Fibroblast of skin of right biceps (primary cell): ENCODE results near the gene TRAF7.

Source experiments
- DNase-seq: peaks from one replicate; pipeline ENCODE4 v3.0.0-alpha.2; 2013

Gene TRAF7

GRCh38 chr16:2205104-2205966 is 49.8 kb downstream of the TRAF7 start, which contains the start of gene MLST8:
TSS of gene MLST8 (plus strand) at chr16:2205454. CDS start at chr16:2206086, 632 bp downstream.
- peak; percentile 87 for DNase-seq

DNA sequence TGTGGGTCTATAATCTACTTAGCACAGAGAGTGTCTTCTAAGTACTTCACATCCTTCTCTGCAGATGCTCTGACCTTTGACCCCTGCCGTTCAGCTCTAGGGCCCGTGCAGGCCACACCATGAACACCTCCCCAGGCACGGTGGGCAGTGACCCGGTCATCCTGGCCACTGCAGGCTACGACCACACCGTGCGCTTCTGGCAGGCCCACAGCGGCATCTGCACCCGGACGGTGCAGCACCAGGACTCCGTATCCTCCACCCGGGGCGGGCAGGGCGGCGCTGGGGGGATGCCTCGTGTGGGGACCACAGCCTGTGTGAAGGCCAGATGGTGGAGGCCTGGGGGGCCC is 50.4 kb downstream of the TRAF7 start:
- DNase-seq = no peak

- no peak for DNase-seq
Measured at GRCh38 chr16:2206420-2206779, 50.8 kb downstream of the TRAF7 start.

GRCh38 chr16:2206780-2207433 is 51.3 kb downstream of the TRAF7 start:
- no peak for DNase-seq

GRCh38 chr16:2207872-2208271 is 52.3 kb downstream of the TRAF7 start:
- DNase-seq = no peak

GRCh38 chr16:2208308-2208707 is 52.7 kb downstream of the TRAF7 start:
- no peak for DNase-seq

GRCh38 chr16:2208772-2209171 is 53.2 kb downstream of the TRAF7 start:
- no peak for DNase-seq

DNA sequence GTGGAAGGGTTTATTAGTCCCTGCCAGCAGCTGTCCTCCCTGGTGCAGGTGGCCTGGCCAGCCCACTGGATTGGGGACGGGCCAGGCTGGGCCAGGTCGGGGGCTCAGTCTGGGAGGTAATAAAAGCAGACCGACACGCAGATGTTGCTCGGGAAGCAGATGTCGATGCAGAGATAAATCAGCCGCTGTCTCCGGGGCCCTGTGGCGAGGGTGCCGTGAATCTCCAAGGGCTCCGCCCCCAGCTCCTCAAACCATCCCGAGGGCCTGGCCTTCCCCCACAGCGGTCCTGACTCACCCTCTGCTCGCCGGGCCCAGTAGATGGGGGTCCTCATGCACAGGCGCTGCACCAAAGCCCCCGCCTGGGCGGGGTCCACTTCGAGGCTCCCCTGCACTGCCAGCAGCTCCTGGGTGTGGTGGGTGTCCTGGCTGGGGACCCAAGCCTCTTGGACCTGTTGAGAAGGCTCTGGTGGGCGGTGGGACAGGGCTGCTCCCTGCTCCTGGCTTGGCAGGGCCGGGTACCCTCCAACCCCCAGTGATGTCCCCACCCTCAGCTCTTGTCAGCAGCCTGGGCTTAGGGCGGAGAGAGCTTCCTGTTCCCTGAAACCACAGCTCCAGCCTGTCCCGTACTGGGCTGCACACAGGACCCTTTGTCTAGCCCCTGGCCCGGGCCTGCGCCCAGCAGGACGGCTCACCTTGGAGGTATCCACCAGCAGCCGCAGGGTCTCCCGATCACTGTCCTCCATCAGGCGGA is 53.9 kb downstream of the TRAF7 start:
- DNase-seq = no peak

DNA sequence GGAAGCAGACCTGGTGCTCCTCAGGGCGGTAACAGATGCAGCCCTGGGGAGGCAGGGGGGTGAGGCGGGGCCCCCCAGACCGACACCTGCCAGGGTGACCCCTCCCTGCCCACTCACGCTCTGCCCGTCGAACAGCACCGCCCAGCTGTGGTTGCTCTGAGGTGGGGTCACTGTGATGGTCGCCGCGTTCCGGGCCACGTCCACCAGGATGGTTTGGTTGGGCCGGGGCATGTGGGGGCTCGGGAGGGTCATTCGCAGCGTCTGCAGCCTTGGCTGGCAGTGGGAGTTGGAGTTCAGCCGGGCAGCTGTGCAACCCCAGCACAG is 54.4 kb downstream of the TRAF7 start:
- no peak for DNase-seq

GRCh38 chr16:2210386-2211365 is 55.1 kb downstream of the TRAF7 start, which contains the start of gene BRICD5:
TSS of gene BRICD5 (minus strand) at chr16:2210863. CDS start at chr16:2210833, 30 bp downstream.
- no peak for DNase-seq

GRCh38 chr16:2211923-2212347 is 56.4 kb downstream of the TRAF7 start:
- no peak for DNase-seq

DNA sequence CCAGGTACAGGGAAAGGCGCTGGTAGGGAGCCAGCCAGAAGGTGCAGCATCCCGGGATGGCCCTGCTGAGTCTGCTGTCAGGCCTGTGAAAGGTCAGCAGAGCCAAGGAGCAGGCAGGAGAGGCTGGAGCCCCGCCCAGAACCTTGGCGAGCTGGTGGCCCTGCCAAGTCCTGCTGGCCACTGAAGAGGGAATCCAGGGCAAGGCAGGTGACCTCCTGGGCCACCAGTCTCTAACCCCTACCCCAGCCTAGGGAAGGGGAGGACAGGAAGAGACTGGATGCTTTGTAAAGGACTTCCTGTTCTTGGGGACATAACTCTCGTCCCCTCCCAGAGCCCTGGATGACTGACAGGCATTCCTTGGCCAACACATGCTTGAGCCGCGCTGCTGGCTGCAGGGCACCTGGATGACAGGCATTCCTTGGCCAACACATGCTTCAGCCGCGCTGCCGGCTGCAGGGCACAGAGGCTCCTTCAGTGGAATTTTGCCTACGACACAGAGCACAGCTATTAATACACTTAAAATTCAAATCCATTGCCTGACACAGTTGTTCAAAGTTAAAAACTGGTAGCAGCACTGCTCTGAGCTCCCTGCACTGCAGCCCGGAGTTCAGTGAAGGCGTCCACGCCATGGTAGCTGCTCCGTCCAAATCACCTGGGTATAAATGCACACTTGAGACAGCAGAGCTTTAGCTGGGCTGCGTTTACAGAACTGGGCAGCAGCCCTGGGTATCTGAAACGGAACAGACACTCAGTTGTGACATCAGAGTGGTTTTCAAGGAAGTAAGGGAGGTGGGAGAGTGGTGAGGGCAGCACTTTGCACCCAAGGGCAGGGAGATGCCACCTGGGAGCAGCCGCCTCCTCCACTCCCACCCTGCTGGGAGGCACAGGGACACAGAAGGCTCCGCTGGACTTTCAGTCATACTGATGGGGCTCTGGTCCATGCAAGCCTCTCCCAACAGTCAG is 57.1 kb downstream of the TRAF7 start:
- no peak for DNase-seq

DNA sequence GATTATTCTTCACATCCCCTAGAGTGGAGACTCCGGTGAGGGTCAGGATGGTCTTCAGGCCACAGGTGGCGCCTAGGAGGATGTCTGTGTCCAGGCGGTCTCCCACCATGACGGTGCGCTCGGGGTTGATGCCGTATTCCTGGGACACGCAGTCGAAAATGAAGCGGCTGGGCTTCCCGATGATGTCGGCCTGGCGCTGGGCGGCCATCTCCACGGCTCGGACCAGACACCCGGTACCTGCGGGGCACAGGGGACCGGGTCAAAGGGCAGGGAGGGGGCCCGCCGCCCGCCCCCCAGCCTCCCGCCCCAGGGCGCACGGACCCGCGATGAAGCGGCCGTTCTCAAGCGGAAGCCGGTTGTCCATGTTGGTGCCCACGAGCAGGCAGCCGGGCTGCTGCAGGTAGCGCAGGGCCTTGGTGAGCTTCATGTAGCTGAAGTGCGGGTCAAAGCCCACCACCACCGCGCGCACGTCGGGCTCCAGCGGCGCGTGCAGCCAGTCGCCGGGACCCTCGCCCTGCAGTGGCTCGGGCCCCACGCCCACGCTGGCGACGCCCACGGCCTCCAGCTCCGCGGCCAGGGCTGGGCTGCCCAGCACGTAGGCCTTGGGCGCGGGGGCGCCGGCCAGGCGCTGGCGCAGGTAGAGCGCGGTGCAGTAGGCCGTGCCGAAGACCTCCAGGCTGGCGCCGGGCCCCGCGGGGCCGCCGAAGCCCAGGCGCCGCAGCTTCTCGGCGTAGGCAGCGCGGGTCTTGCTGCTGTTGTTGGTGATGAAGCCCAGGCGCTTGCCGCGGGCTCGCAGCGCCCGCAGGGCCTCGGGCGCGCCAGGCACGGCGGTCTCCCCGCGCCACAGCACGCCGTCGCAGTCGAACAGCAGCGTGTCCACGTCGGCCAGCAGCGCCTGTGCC is 58.5 kb downstream of the TRAF7 start:
- DNase-seq = no peak

- no peak for DNase-seq
Measured at GRCh38 chr16:2214719-2214968, 59.1 kb downstream of the TRAF7 start, which contains the start of gene PGP. TSS of gene PGP (minus strand) at chr16:2214840. CDS start at chr16:2214777, 63 bp downstream.

GRCh38 chr16:2216330-2216729 is 60.7 kb downstream of the TRAF7 start:
- DNase-seq = no peak

- peak; percentile 100 for DNase-seq
Measured at GRCh38 chr16:2223221-2223941, 67.8 kb downstream of the TRAF7 start, which contains the start of gene E4F1. TSS of gene E4F1 (plus strand) at chr16:2223591. CDS start at chr16:2223614, 23 bp downstream.

DNA sequence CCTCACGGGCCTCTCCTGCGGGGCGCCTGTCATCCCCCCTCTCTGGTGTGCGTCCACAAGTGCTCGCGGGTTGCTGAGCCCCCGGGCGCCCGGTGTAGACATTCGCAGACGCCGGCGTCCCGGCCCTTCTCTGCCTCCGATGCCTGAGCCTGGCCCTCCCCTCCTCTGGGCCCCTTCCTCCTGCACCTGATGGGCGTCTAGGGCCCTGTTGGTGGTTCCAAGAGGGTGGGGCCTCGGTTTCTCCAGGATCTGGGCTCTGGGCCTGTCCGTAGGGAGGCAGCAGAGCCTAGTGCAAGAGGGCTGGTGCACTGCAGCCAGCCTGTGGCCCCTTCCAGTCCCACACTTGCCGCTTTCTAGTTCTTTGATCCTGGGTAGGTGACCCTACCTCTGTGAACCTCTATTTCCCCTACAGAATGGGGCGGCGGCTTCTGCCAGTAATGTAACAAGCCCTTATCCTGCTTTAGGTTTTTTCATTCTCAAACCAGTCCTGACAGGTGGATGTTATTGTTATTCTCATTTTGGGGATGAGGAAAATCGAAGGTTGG is 68.4 kb downstream of the TRAF7 start:
- peak; percentile 39 for DNase-seq

DNA sequence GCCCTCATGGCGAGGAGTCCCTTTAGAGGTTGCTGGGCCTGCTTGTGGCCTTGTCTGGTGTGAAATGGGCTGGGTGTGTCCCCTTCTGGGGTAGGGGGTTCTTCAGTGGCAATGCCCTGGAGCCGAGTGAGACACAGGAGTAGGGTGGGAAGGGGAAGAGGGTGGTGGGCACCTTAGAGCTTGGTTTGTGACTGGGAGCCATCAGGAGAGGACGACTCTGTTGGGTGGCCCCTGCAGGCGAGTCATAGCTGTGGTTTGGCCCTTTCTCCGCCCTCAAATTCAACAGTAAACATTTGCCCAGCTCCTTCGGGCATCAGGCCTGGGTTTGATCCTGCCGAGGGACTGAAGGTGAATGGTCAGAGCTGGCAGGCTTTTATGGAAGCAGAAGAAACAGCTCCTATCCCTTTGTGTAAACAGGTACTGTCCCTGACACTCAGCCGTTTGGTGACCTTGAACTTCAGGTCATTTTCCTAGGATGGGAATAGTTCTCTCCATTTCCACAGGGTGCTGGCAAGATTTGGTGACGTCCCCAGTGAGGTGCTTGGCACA is 70.7 kb downstream of the TRAF7 start:
- DNase-seq = no peak

GRCh38 chr16:2226918-2227317 is 71.3 kb downstream of the TRAF7 start:
- no peak for DNase-seq
